ENCODE data around the gene CCDC198. TPM values are rescaled to one million over a fixed set of nuclear protein-coding genes. Genes with fewer than 3 reads are reported as not detected.

Gene CCDC198
- not detected in 2 replicates for total RNA-seq (ENCODE audit: low replicate concordance)

GRCh38 chr14:57493467-57494181 is at the start of gene CCDC198:
Gene CCDC198, minus strand, starts transcription at chr14:57493857. Its CDS starts 142 bp downstream, at chr14:57493715.

Other genes with a start within 250 kb of the CCDC198 start
- gene EXOC5, start 225.0 kb downstream of the CCDC198 start, total RNA-seq (ENCODE audit: low replicate concordance) = 16.6 and 42.4 TPM in 2 replicates
- 16.3 and 21.0 TPM in 2 replicates for gene AP5M1, start 224.9 kb downstream of the CCDC198 start, total RNA-seq (ENCODE audit: low replicate concordance)
- 9.5 and 11.3 TPM in 2 replicates for gene NAA30, start 103.3 kb downstream of the CCDC198 start, total RNA-seq (ENCODE audit: low replicate concordance)

All from smooth muscle cell of the coronary artery (primary cell).